Endothelial cell of umbilical vein (primary cell): ENCODE measurements around the gene GATA2. TPM values are rescaled to one million over a fixed set of nuclear protein-coding genes. Genes with fewer than 3 reads are reported as not detected.

ENCODE experiments used
- BruUV-seq: library from RNA; stranded (reverse); fragments of 400-500 nt; replicated peaks from 2 replicates; lab custom pipeline; 2021; lab: Mats Ljungman, UMichigan
- CTCF ChIA-PET: fragments of 300-600, 350-600 bp; sonication (Branson Sonifier 250); formaldehyde crosslinking; loops from one replicate; lab custom pipeline; 2021; ENCODE audit warnings: antibody characterized with exemption, inconsistent platforms; lab: Charles Lee
- POLR2A ChIA-PET: fragments of 300-600, 350-600 bp; sonication (Branson Sonifier 250); formaldehyde crosslinking; loops from one replicate; lab custom pipeline; 2021; ENCODE audit warnings: antibody characterized with exemption, inconsistent platforms; lab: Charles Lee
- DNase-seq: peaks from one replicate; pipeline ENCODE4 v3.0.0-alpha.2; 2011; ENCODE audit warnings: low read depth, low spot score
- FAIRE-seq: peaks from 2 replicates; lab custom pipeline; 2011; peaks lifted over from hg19 to GRCh38; lab: Jason Lieb, UNC
- H2AFZ ChIP-seq: 2 replicates; pipeline ENCODE4 v1.6.0; 2012; ENCODE audit warnings: low read depth, low read length, control low read depth, inconsistent platforms
- H3K27ac ChIP-seq: 2 replicates; pipeline ENCODE4 v1.5.1; 2011; ENCODE audit warnings: low read depth, mild to moderate bottlenecking, control low read depth, low read length, moderate library complexity; ENCODE audit not compliant: insufficient read depth
- H3K27me3 ChIP-seq, 2 experiments: 2 replicates each; pipeline versions ENCODE4 v1.6.0 to v1.6.1; 2011; ENCODE audit warnings: low read length in 2 of 2, mixed read lengths in 1 of 2; ENCODE audit not compliant: control insufficient read depth in 2 of 2, insufficient read depth in 2 of 2
- H3K36me3 ChIP-seq, 2 experiments: 2 replicates in 1 of 2; 3 replicates in 1 of 2; pipeline ENCODE4 v1.5.1; 2011; ENCODE audit warnings: low read length in 2 of 2, mild to moderate bottlenecking in 1 of 2, moderate library complexity in 1 of 2; ENCODE audit not compliant: control insufficient read depth in 2 of 2, insufficient read depth in 2 of 2; ENCODE audit errors: extremely low read depth in 1 of 2
- H3K4me1 ChIP-seq: 3 replicates; pipeline ENCODE4 v1.5.1; 2011; ENCODE audit warnings: mild to moderate bottlenecking, low read length; ENCODE audit not compliant: control insufficient read depth, insufficient read depth; ENCODE audit errors: extremely low read depth
- H3K4me2 ChIP-seq: 2 replicates; pipeline ENCODE4 v1.6.1; 2011; ENCODE audit warnings: low read length, control low read depth, mixed read lengths; ENCODE audit not compliant: insufficient read depth
- H3K4me3 ChIP-seq, 3 experiments: fragments of 200-600 bp in 1 of 3; sonication (generic), shearing (Covaris generic) in 1 of 3; replicated peaks in 1 of 3; 2 replicates each; pipeline ENCODE4 v1.5.1; 2011 to 2016; ENCODE audit warnings: control low read depth in 3 of 3, low read length in 3 of 3, mild to moderate bottlenecking in 2 of 3, inconsistent platforms in 1 of 3, low read depth in 1 of 3, moderate library complexity in 1 of 3; ENCODE audit not compliant: insufficient read depth in 1 of 3
- H3K79me2 ChIP-seq: 2 replicates; pipeline ENCODE4 v1.6.0; 2012; ENCODE audit warnings: low read length, inconsistent platforms; ENCODE audit not compliant: control insufficient read depth, insufficient read depth
- H3K9ac ChIP-seq: replicated peaks from 2 replicates; pipeline ENCODE3; 2011; ENCODE audit warnings: low read length, control low read depth; ENCODE audit not compliant: insufficient read depth; ENCODE audit errors: extremely low read depth
- H3K9me1 ChIP-seq: replicated peaks from 3 replicates; pipeline ENCODE4 v1.6.0; 2011; ENCODE audit warnings: mild to moderate bottlenecking, low read length; ENCODE audit not compliant: control insufficient read depth, insufficient read depth; ENCODE audit errors: extremely low read depth
- H3K9me3 ChIP-seq: replicated peaks from 2 replicates; pipeline ENCODE4 v1.5.1; 2012; ENCODE audit warnings: low read length, inconsistent platforms; ENCODE audit not compliant: control insufficient read depth, insufficient read depth
- H4K20me1 ChIP-seq: replicated peaks from 2 replicates; pipeline ENCODE3; 2011; ENCODE audit warnings: mild to moderate bottlenecking, low read length; ENCODE audit not compliant: control insufficient read depth, insufficient read depth; ENCODE audit errors: extremely low read depth
- CTCF ChIP-seq, 2 donors: IDR thresholded peaks; 1 replicate in 1 of 2; 2 replicates in 1 of 2; pipeline ENCODE4 v1.5.1; 2011; ENCODE audit warnings: low read length in 2 of 2, mild to moderate bottlenecking in 2 of 2, moderate library complexity in 2 of 2, control low read depth in 1 of 2, inconsistent platforms in 1 of 2, low read depth in 1 of 2; ENCODE audit not compliant: insufficient read depth in 1 of 2; ENCODE audit errors: extremely low read depth in 1 of 2
- FOS ChIP-seq: IDR thresholded peaks from 2 replicates; pipeline ENCODE4 v1.6.1; 2011; ENCODE audit warnings: mild to moderate bottlenecking, low read length, moderate library complexity, borderline replicate concordance; ENCODE audit not compliant: insufficient read depth
- MAX ChIP-seq: IDR thresholded peaks from 2 replicates; pipeline ENCODE4 v1.6.1; 2011; ENCODE audit not compliant: insufficient read depth, insufficient read length
- MYC ChIP-seq: IDR thresholded peaks from one replicate; pipeline ENCODE4 v1.6.1; 2011; ENCODE audit warnings: mild to moderate bottlenecking, low read depth, low read length
- POLR2A ChIP-seq: IDR thresholded peaks from 2 replicates; pipeline ENCODE4 v1.6.1; 2012; ENCODE audit warnings: low read depth, mild to moderate bottlenecking, control low read depth, low read length
- POLR2AphosphoS5 ChIP-seq: IDR thresholded peaks from 2 replicates; pipeline ENCODE4 v1.6.1; 2012; ENCODE audit warnings: low read depth, mild to moderate bottlenecking, control low read depth, low read length, moderate library complexity; ENCODE audit not compliant: insufficient read depth
- dilution Hi-C: fragments of 300-500 bp; cut with MboI; formaldehyde crosslinking; loops from one replicate; pipeline ENCODE4 v1.15.0; 2019; ENCODE audit warnings: low sequenced_read_pairs; ENCODE audit not compliant: extremely low pct_ligation_motif_present
- intact Hi-C: fragments of 100-400 bp; cut with micrococcal nuclease; formaldehyde crosslinking; loops from one replicate; pipeline ENCODE4 v1.10.0; 2022
- polyA plus RNA-seq, 4 experiments: library from polyadenylated mRNA; depleted of rRNA in 3 of 4; stranded (reverse) in 3 of 4; unstranded in 1 of 4; fragments of >200 nt; gene quantifications; 2 replicates each; pipeline versions ENCODE4 v1.2.1 to v1.2.3, GENCODE V29; 2011 to 2012; ENCODE audit warnings: missing spikeins in 1 of 4
- total RNA-seq: library from RNA; stranded (reverse); gene quantifications from 2 replicates; pipeline ENCODE4 v1.2.3, GENCODE V29; 2021

GATA2 gene
- total and polyA plus RNA-seq, 2 donors (not counting 3 experiments of a cell fraction or from before 2014, with no cell fraction given) = 28.8 to 62.2 TPM

- no peak for FAIRE-seq
- no TSS peak for BruUV-seq
- H3K36me3 ChIP-seq = no peaks in the 10 kb centered on the region
Observed at GRCh38 chr3:128455116-128455515, 37.9 kb downstream of the GATA2 start.

GRCh38 chr3:128454310-128454618 is 38.7 kb downstream of the GATA2 start:
- Histone ChIP-seq H3K27me3 (peaks cover 5 to 22% of the 10 kb centered on the region in 2 experiments), H3K4me3 (no peak overlapping the region), H4K20me1 (no peaks in the 10 kb centered on the region), H3K36me3 (no peaks in the 10 kb centered on the region), H3K9me1 (no peaks in the 10 kb centered on the region), H3K9me3 (no peaks in the 10 kb centered on the region), H3K27ac (no peak overlapping the region), H3K9ac (no peak overlapping the region), H3K4me1 (no peaks in the 10 kb centered on the region), H3K79me2 (no peaks in the 10 kb centered on the region), H3K4me2 (no peak overlapping the region), H2AFZ (no peak overlapping the region)
- CTCF ChIA-PET = interaction anchor here (1.6 kb wide), 1 partner anchor 15 kb away, joined by 3 read pairs; no protein-coding TSS in a partner anchor
- intact Hi-C loops = no loop called here
- FAIRE-seq (no peak), DNase-seq (no peak)
- BruUV-seq = no TSS peak
- POLR2A ChIA-PET = no interaction called here
- no peak for TF ChIP-seq MYC
- TF ChIP-seq POLR2AphosphoS5 = no peak
- no peak for TF ChIP-seq POLR2A
- TF ChIP-seq FOS = no peak
- TF ChIP-seq CTCF (IDR thresholded peaks at IDR 0.05; ENCODE audit: extremely low read depth in 1 of 2, insufficient read depth in 1 of 2, low read depth in 1 of 2, low read length in 2 of 2) = no peak
- dilution Hi-C loops = no loop called here

More at GRCh38 chr3:128455116-128455515, 37.9 kb downstream of the GATA2 start:
- dilution Hi-C loops = no loop called here
- Histone ChIP-seq H3K9ac (no peak overlapping the region), H3K4me3 (no peak overlapping the region), H3K4me2 (no peak overlapping the region), H3K27me3 (peaks cover 5 to 23% of the 10 kb centered on the region in 2 experiments), H3K9me3 (no peaks in the 10 kb centered on the region), H3K4me1 (no peaks in the 10 kb centered on the region), H2AFZ (no peak overlapping the region), H3K9me1 (no peaks in the 10 kb centered on the region), H3K79me2 (no peaks in the 10 kb centered on the region), H4K20me1 (no peaks in the 10 kb centered on the region), H3K27ac (no peak overlapping the region)
- no peak for DNase-seq
- intact Hi-C loops = no loop called here
- CTCF ChIA-PET = interaction anchor here (1.5 kb wide), 1 partner anchor 129 kb away, joined by 3 read pairs; no protein-coding TSS in a partner anchor
- no peak for TF ChIP-seq POLR2A
- TF ChIP-seq MAX = no peak
- POLR2A ChIA-PET = no interaction called here
